Measurements from ENCODE around the gene RHBDF2. TPM values are rescaled to one million over a fixed set of nuclear protein-coding genes. Genes with fewer than 3 reads are reported as not detected.

RHBDF2 gene
- total and polyA plus RNA-seq, 2 experiments from 2014 or later = 8.7 to 18.7 TPM

GRCh38 chr17:76532072-76532651 is 30.9 kb upstream of the RHBDF2 start:
- TF ChIP-seq CTCF (IDR thresholded peaks at IDR 0.05; ENCODE audit: low read depth, low read length) = no peak
- peak in 1 of 2 donors; percentile 28 for DNase-seq (ENCODE audit: low read depth in 1 of 2, low spot score in 1 of 2)
- no peak overlapping the region for H3K4me3 ChIP-seq
- peaks cover 10% of the 10 kb centered on the region for H3K27me3 ChIP-seq
- H3K36me3 ChIP-seq = no peaks in the 10 kb centered on the region
- no peak overlapping the region for H3K27ac ChIP-seq
- H3K4me1 ChIP-seq (ENCODE audit: low read depth) = peaks cover 26% of the 10 kb centered on the region
- H3K9me3 ChIP-seq (ENCODE audit: low read depth) = no peaks in the 10 kb centered on the region

GRCh38 chr17:76531486-76532038 is 30.3 kb upstream of the RHBDF2 start:
- Histone ChIP-seq H3K36me3 (no peaks in the 10 kb centered on the region), H3K4me3 (no peak overlapping the region), H3K9me3 (ENCODE audit: low read depth) (no peaks in the 10 kb centered on the region), H3K27me3 (peaks cover 4% of the 10 kb centered on the region), H3K4me1 (ENCODE audit: low read depth) (peaks cover 26% of the 10 kb centered on the region), H3K27ac (no peak overlapping the region)
- no peak for TF ChIP-seq CTCF (IDR thresholded peaks at IDR 0.05; ENCODE audit: low read depth, low read length)
- DNase-seq (ENCODE audit: low read depth in 1 of 2, low spot score in 1 of 2) = no peak

- H3K4me1 ChIP-seq (ENCODE audit: low read depth) = peaks cover 26% of the 10 kb centered on the region
- H3K27ac ChIP-seq = no peak overlapping the region
- H3K4me3 ChIP-seq = no peak overlapping the region
- no peak for DNase-seq (ENCODE audit: low read depth in 1 of 2, low spot score in 1 of 2)
- no peaks in the 10 kb centered on the region for H3K9me3 ChIP-seq (ENCODE audit: low read depth)
- H3K36me3 ChIP-seq = no peaks in the 10 kb centered on the region
- no peaks in the 10 kb centered on the region for H3K27me3 ChIP-seq
- TF ChIP-seq CTCF (IDR thresholded peaks at IDR 0.05; ENCODE audit: low read depth, low read length) = no peak
Measured at GRCh38 chr17:76530811-76531485, 29.7 kb upstream of the RHBDF2 start.

- TF ChIP-seq CTCF (IDR thresholded peaks at IDR 0.05; ENCODE audit: low read depth, low read length) = no peak
- H3K27ac ChIP-seq = peak overlapping the region; percentile 30
- peaks cover 21% of the 10 kb centered on the region for H3K4me1 ChIP-seq (ENCODE audit: low read depth)
Measured at GRCh38 chr17:76530095-76530723, 29.0 kb upstream of the RHBDF2 start.

GRCh38 chr17:76529224-76530094 is 28.2 kb upstream of the RHBDF2 start:
- peak; percentile 49 to 96 for DNase-seq (ENCODE audit: low read depth in 1 of 2, low spot score in 1 of 2)
- Histone ChIP-seq H3K4me1 (ENCODE audit: low read depth) (peaks cover 13% of the 10 kb centered on the region), H3K9me3 (ENCODE audit: low read depth) (no peaks in the 10 kb centered on the region), H3K27me3 (no peaks in the 10 kb centered on the region), H3K27ac (peak overlapping the region; percentile 30), H3K36me3 (no peaks in the 10 kb centered on the region), H3K4me3 (no peak overlapping the region)
- TF ChIP-seq CTCF (IDR thresholded peaks at IDR 0.05; ENCODE audit: low read depth, low read length) = no peak

More at GRCh38 chr17:76530095-76530723, 29.0 kb upstream of the RHBDF2 start:
- no peak overlapping the region for H3K4me3 ChIP-seq
- H3K27me3 ChIP-seq = no peaks in the 10 kb centered on the region
- no peaks in the 10 kb centered on the region for H3K9me3 ChIP-seq (ENCODE audit: low read depth)
- DNase-seq (ENCODE audit: low read depth in 1 of 2, low spot score in 1 of 2) = peak in 1 of 2 donors; percentile 80
- no peaks in the 10 kb centered on the region for H3K36me3 ChIP-seq

Data from cardiac muscle cell (in vitro differentiated cells and primary cell).